B cell (primary cell): ENCODE measurements around the gene DAGLB. TPM values are rescaled to one million over a fixed set of nuclear protein-coding genes. Genes with fewer than 3 reads are reported as not detected.

ENCODE experiments used
- ATAC-seq: fragments of 200-7000 bp; cut with Tn5 transposase; one replicate; pipeline ENCODE4 v1.10.0; 2021; ENCODE audit warnings: low read depth, mild to moderate bottlenecking, moderate number of reproducible peaks, moderate library complexity
- CTCF ChIA-PET: fragments of 350-600 bp; sonication (Branson Sonifier 250); formaldehyde crosslinking; loops from one replicate; lab custom pipeline; 2021; ENCODE audit warnings: antibody characterized with exemption, inconsistent platforms; lab: Charles Lee
- POLR2A ChIA-PET: fragments of 350-600 bp; sonication (Branson Sonifier 250); formaldehyde crosslinking; loops from one replicate; lab custom pipeline; 2021; ENCODE audit warnings: antibody characterized with exemption; lab: Charles Lee
- DNase-seq: peaks from one replicate; pipeline ENCODE4 v3.0.0; 2013
- H2AFZ ChIP-seq: 2 replicates; pipeline ENCODE4 v1.6.1; 2012; ENCODE audit warnings: mild to moderate bottlenecking, low read depth, low read length; ENCODE audit not compliant: insufficient read depth, poor library complexity, severe bottlenecking
- H3K27ac ChIP-seq, 2 donors: 1 replicate in 1 of 2; 2 replicates in 1 of 2; pipeline ENCODE4 v1.5.1; 2012 to 2013; ENCODE audit warnings: low read length in 2 of 2, mild to moderate bottlenecking in 2 of 2, moderate library complexity in 1 of 2
- H3K27me3 ChIP-seq, 4 experiments: fragments of 200-600 bp in 1 of 4; sonication (generic) in 1 of 4; replicated peaks in 1 of 4; 1 replicate in 2 of 4; 2 replicates in 2 of 4; pipeline versions ENCODE4 v1.6.1 to v1.7.0; 2013 to 2016; ENCODE audit warnings: low read length in 3 of 4, mild to moderate bottlenecking in 2 of 4, mixed read lengths in 1 of 4, moderate library complexity in 1 of 4; ENCODE audit not compliant: insufficient read depth in 4 of 4, control insufficient read depth in 3 of 4; ENCODE audit errors: control extremely low read depth in 1 of 4
- H3K36me3 ChIP-seq, 2 experiments: replicated peaks in 1 of 2; 1 replicate in 1 of 2; 2 replicates in 1 of 2; pipeline versions ENCODE4 v1.6.1 to v1.7.1; 2013; ENCODE audit warnings: low read length in 1 of 2; ENCODE audit not compliant: insufficient read depth in 2 of 2, control insufficient read depth in 1 of 2; ENCODE audit errors: control extremely low read depth in 1 of 2, extremely low read depth in 1 of 2
- H3K4me1 ChIP-seq, 2 donors: fragments of 200-600 bp in 1 of 2; sonication (generic) in 1 of 2; 1 replicate in 1 of 2; 2 replicates in 1 of 2; pipeline versions ENCODE4 v1.5.1 to v1.6.1; 2013 to 2017; ENCODE audit warnings: low read length in 2 of 2; ENCODE audit not compliant: control insufficient read depth in 2 of 2, insufficient read depth in 2 of 2
- H3K4me2 ChIP-seq: replicated peaks from 2 replicates; pipeline ENCODE3; 2012; ENCODE audit warnings: mild to moderate bottlenecking, low read depth, low read length; ENCODE audit not compliant: poor library complexity, severe bottlenecking
- H3K4me3 ChIP-seq, 5 experiments: fragments of 200-600 bp in 1 of 5; sonication (generic) in 1 of 5; 1 replicate in 3 of 5; 2 replicates in 2 of 5; pipeline versions ENCODE4 v1.5.1 to v1.7.0; 2011 to 2016; ENCODE audit warnings: low read length in 4 of 5, mild to moderate bottlenecking in 4 of 5, low read depth in 2 of 5, control low read depth in 1 of 5, moderate library complexity in 1 of 5; ENCODE audit not compliant: insufficient read depth in 1 of 5; ENCODE audit errors: control extremely low read depth in 1 of 5, extremely low read depth in 1 of 5
- H3K79me2 ChIP-seq: fragments of 200-600 bp; sonication (generic); one replicate; pipeline ENCODE4 v1.6.0; 2016; ENCODE audit warnings: low read length; ENCODE audit not compliant: control insufficient read depth, insufficient read depth
- H3K9ac ChIP-seq: fragments of 200-600 bp; sonication (generic); 2 replicates; pipeline ENCODE4 v1.6.1; 2017; ENCODE audit warnings: mild to moderate bottlenecking, low read length, moderate library complexity
- H3K9me3 ChIP-seq, 3 donors: one replicate each; pipeline versions ENCODE4 v1.6.1 to v1.7.1; 2013; ENCODE audit warnings: low read length in 2 of 3; ENCODE audit not compliant: control insufficient read depth in 2 of 3, insufficient read depth in 1 of 3; ENCODE audit errors: control extremely low read depth in 1 of 3
- H4K20me1 ChIP-seq: 2 replicates; pipeline ENCODE4 v1.6.0; 2012; ENCODE audit warnings: mild to moderate bottlenecking, low read length; ENCODE audit not compliant: insufficient read depth, control insufficient read depth, poor library complexity, severe bottlenecking
- H3K27ac Mint-ChIP-seq: one replicate; pipeline ENCODE4 v1.8.0; 2021; ENCODE audit warnings: mixed read lengths
- H3K27me3 Mint-ChIP-seq: one replicate; pipeline ENCODE4 v1.8.0; 2021; ENCODE audit warnings: mixed read lengths
- H3K4me1 Mint-ChIP-seq: one replicate; pipeline ENCODE4 v1.8.0; 2021; ENCODE audit warnings: mixed read lengths
- H3K4me3 Mint-ChIP-seq: one replicate; pipeline ENCODE4 v1.8.0; 2021; ENCODE audit warnings: mixed read lengths
- H3K9me3 Mint-ChIP-seq: one replicate; pipeline ENCODE4 v1.8.0; 2022; ENCODE audit warnings: mixed read lengths; ENCODE audit not compliant: insufficient read depth
- CTCF ChIP-seq: fragments of 200-600 bp; IDR thresholded peaks from one replicate; pipeline ENCODE4 v1.8.0; 2022; ENCODE audit warnings: antibody characterized with exemption, mild to moderate bottlenecking
- EZH2 ChIP-seq: IDR thresholded peaks from 2 replicates; pipeline ENCODE4 v1.6.1; 2012; ENCODE audit warnings: borderline replicate concordance, low read depth, mild to moderate bottlenecking, moderate library complexity, low read length; ENCODE audit not compliant: insufficient read depth, poor library complexity, severe bottlenecking
- WGBS: methylation state at CpG from one replicate; pipeline ENCODE4 v1.1.5; 2013; ENCODE audit warnings: missing lambda C conversion rate; ENCODE audit not compliant: insufficient coverage; 5-methylcytosine and 5-hydroxymethylcytosine counted together
- intact Hi-C: fragments of 100-400 bp; cut with micrococcal nuclease; formaldehyde crosslinking; loops from one replicate; pipeline ENCODE4 v1.10.0; 2022
- polyA plus RNA-seq: library from polyadenylated mRNA; depleted of rRNA; stranded (reverse); fragments of >200 nt; gene quantifications from 2 replicates; pipeline ENCODE4 v1.2.3, GENCODE V29; 2012
- total RNA-seq, 2 donors: library from RNA; stranded (reverse); fragments of 120-200 nt in 1 of 2; gene quantifications; 1 replicate in 1 of 2; 2 replicates in 1 of 2; pipeline versions ENCODE4 v1.2.3 to v1.2.4, GENCODE V29; 2013 to 2022

Gene DAGLB
- total and polyA plus RNA-seq, 2 donors (not counting 1 experiment from before 2014, with no cell fraction given) = 25.2 to 29.6 TPM

GRCh38 chr7:6489612-6490011 lies 41.9 kb upstream of the DAGLB start:
- ChIA-PET CTCF (no interaction called here), POLR2A (no interaction called here)
- Mint-ChIP-seq H3K27ac (no peak overlapping the region), H3K9me3 (no peaks in the 10 kb centered on the region), H3K4me1 (peaks cover 3% of the 10 kb centered on the region), H3K4me3 (no peak overlapping the region), H3K27me3 (peaks cover 4% of the 10 kb centered on the region)
- Histone ChIP-seq H3K9me3 (peaks cover 0 to 8% (median 2%) of the 10 kb centered on the region in 3 donors), H4K20me1 (no peaks in the 10 kb centered on the region), H3K4me2 (no peak overlapping the region), H3K27me3 (no peaks in the 10 kb centered on the region), H3K79me2 (peaks cover 7% of the 10 kb centered on the region), H3K4me1 (peaks cover 2 to 3% of the 10 kb centered on the region in 2 donors), H3K4me3 (no peak overlapping the region), H3K9ac (no peak overlapping the region), H3K27ac (no peak overlapping the region), H2AFZ (no peak overlapping the region), H3K36me3 (no peaks in the 10 kb centered on the region)
- intact Hi-C loops = no loop called here
- DNase-seq = no peak
- no peak for TF ChIP-seq CTCF
- no peak for TF ChIP-seq EZH2
- 17% methylated on average over 1 of the region's 1 CpG for WGBS
- ATAC-seq = no peak

DNA sequence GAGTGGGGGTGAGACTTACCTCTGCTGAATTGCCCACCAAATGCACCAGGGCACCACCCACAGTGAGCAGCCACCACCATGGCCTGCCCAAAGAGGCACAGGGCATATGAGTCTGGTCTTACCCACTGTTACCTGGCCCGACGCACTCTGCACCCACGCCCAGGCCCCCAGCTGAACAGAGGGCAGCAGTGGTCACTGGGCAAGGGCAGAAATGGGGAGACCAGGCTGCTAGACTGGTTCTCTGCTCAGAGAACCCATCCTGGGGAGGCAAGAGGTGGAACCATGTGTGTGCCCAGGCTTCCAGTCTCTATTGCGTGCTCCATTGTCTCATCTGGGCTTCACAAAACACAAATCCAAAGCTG lies 39.4 kb upstream of the DAGLB start:
- Histone ChIP-seq H3K9ac (no peak overlapping the region), H3K4me2 (no peak overlapping the region), H3K9me3 (peaks cover 0 to 8% (median 2%) of the 10 kb centered on the region in 3 donors), H3K4me3 (no peak overlapping the region), H3K79me2 (peaks cover 32% of the 10 kb centered on the region), H3K4me1 (peaks cover 11 to 19% of the 10 kb centered on the region in 2 donors), H3K27me3 (no peaks in the 10 kb centered on the region), H2AFZ (no peak overlapping the region), H4K20me1 (peaks cover 6% of the 10 kb centered on the region), H3K27ac (no peak overlapping the region), H3K36me3 (peaks cover 0 to 2% of the 10 kb centered on the region in 2 experiments)
- intact Hi-C loops = no loop called here
- H3K27me3 Mint-ChIP-seq = peaks cover 4% of the 10 kb centered on the region
- no peaks in the 10 kb centered on the region for H3K9me3 Mint-ChIP-seq
- ATAC-seq (no peak), DNase-seq (no peak)
- TF ChIP-seq EZH2 (no peak), CTCF (no peak)
- POLR2A ChIA-PET = no interaction called here
- WGBS = 100% methylated on average over 4 of the region's 4 CpGs
- no peak overlapping the region for H3K4me3 Mint-ChIP-seq
- peaks cover 17% of the 10 kb centered on the region for H3K4me1 Mint-ChIP-seq
- H3K27ac Mint-ChIP-seq = no peak overlapping the region
- CTCF ChIA-PET = no interaction called here
